Measurements from ENCODE around the gene DNAH14.

DNA sequence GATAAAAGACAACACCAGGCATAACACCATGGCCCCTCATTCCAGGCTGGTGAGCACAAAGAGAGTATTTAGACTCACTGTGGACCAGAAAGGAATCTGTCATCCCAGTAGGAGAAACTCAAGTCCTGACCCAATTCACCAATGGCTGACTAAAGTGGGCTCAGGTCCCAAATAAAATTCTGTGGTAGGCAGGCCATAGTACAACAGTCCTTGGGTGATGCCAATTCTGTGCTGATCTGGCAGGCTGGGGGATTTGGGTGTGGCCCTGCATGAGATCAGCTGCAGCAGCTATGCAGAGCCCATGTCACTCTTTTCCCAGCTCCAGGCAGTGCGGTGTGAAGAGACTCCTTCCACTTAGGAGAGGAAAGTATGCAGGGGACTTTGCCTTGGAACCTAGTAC lies 253.2 kb downstream of the DNAH14 start:
- TF ChIP-seq, protein P1, sequence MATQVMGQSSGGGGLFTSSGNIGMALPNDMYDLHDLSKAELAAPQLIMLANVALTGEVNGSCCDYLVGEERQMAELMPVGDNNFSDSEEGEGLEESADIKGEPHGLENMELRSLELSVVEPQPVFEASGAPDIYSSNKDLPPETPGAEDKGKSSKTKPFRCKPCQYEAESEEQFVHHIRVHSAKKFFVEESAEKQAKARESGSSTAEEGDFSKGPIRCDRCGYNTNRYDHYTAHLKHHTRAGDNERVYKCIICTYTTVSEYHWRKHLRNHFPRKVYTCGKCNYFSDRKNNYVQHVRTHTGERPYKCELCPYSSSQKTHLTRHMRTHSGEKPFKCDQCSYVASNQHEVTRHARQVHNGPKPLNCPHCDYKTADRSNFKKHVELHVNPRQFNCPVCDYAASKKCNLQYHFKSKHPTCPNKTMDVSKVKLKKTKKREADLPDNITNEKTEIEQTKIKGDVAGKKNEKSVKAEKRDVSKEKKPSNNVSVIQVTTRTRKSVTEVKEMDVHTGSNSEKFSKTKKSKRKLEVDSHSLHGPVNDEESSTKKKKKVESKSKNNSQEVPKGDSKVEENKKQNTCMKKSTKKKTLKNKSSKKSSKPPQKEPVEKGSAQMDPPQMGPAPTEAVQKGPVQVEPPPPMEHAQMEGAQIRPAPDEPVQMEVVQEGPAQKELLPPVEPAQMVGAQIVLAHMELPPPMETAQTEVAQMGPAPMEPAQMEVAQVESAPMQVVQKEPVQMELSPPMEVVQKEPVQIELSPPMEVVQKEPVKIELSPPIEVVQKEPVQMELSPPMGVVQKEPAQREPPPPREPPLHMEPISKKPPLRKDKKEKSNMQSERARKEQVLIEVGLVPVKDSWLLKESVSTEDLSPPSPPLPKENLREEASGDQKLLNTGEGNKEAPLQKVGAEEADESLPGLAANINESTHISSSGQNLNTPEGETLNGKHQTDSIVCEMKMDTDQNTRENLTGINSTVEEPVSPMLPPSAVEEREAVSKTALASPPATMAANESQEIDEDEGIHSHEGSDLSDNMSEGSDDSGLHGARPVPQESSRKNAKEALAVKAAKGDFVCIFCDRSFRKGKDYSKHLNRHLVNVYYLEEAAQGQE (IDR thresholded peaks at IDR 0.05; ENCODE audit: borderline replicate concordance in 1 of 2, low read depth in 1 of 2, low read length in 2 of 2): no peak
- no peak for TF ChIP-seq ARID2 (CRISPR knock-in tag; IDR thresholded peaks at IDR 0.05; ENCODE audit: borderline replicate concordance)
- TF ChIP-seq RELA (CRISPR knock-in tag; IDR thresholded peaks at IDR 0.05): no peak
- no peak for TF ChIP-seq NFIC (IDR thresholded peaks at IDR 0.05; ENCODE audit: low read length)
